A549 (cell line): Measurements from ENCODE around the gene ZNF865. TPM values are rescaled to one million over a fixed set of nuclear protein-coding genes. Genes with fewer than 3 reads are reported as not detected.

ENCODE experiments used
- ATAC-seq, 2 experiments: fragments of 200-7000 bp in 1 of 2; fragments of >200 bp in 1 of 2; cut with Nextera tagmentation in 1 of 2; cut with Tn5 transposase in 1 of 2; 3 replicates each; pipeline versions ENCODE4 v1.8.0 to v1.9.1; 2018 to 2020; ENCODE audit warnings: mild to moderate bottlenecking in 1 of 2, moderate library complexity in 1 of 2
- CTCF ChIA-PET: fragments of 300-600 bp; sonication (Branson Sonifier 250); formaldehyde crosslinking; extraction: SDS; loops from one replicate; lab custom pipeline; 2021; ENCODE audit warnings: antibody characterized with exemption, inconsistent platforms; lab: Yijun Ruan, JAX
- POLR2A ChIA-PET: fragments of 350-600 bp; formaldehyde crosslinking; extraction: SDS; loops from one replicate; lab custom pipeline; 2021; ENCODE audit warnings: antibody characterized with exemption, inconsistent platforms; lab: Yijun Ruan, JAX
- DNase-seq, 2 experiments: peaks; one replicate each; pipeline versions ENCODE4 v3.0.0 to v3.0.0-alpha.2; 2011 to 2016; ENCODE audit warnings: low read depth in 1 of 2, low spot score in 1 of 2
- FAIRE-seq: peaks from 2 replicates; lab custom pipeline; 2011; peaks lifted over from hg19 to GRCh38; lab: Jason Lieb, UNC
- H3K27ac ChIP-seq, 2 experiments: fragments of >200 bp; sonication (Bioruptor Twin); formaldehyde crosslinking; 3 replicates each; pipeline ENCODE4 v1.5.1; 2016 to 2017
- H3K4me1 ChIP-seq: fragments of >200 bp; sonication (Bioruptor Twin); formaldehyde crosslinking; 3 replicates; pipeline ENCODE4 v1.6.1; 2016
- H3K4me2 ChIP-seq: fragments of >200 bp; sonication (Bioruptor Twin); formaldehyde crosslinking; 3 replicates; pipeline ENCODE4 v1.6.1; 2016
- H3K4me3 ChIP-seq: fragments of >200 bp; sonication (Bioruptor Twin); formaldehyde crosslinking; 3 replicates; pipeline ENCODE4 v1.5.1; 2016
- H3K9me3 ChIP-seq: fragments of >200 bp; sonication (Bioruptor Twin); formaldehyde crosslinking; 3 replicates; pipeline ENCODE4 v1.6.1; 2016
- ATOH8 ChIP-seq: fragments of 250-450 bp; sonication (Bioruptor Pico); IDR thresholded peaks from 2 replicates; pipeline ENCODE4 v1.5.0; 2020; ENCODE audit warnings: low read depth, mild to moderate bottlenecking, moderate library complexity
- BCL3 ChIP-seq: fragments of >200 bp; sonication (Bioruptor Twin); formaldehyde crosslinking; IDR thresholded peaks from 3 replicates; pipeline ENCODE4 v1.6.1; 2016
- BHLHE40 ChIP-seq: IDR thresholded peaks from 2 replicates; pipeline ENCODE4 v1.6.1; 2012; ENCODE audit warnings: low read depth, low read length, inconsistent platforms
- CBX2 ChIP-seq: fragments of 200-600 bp; sonication (generic); IDR thresholded peaks from 2 replicates; pipeline ENCODE4 v1.6.1; 2016; ENCODE audit warnings: low read depth, mild to moderate bottlenecking, borderline replicate concordance
- EHF ChIP-seq: fragments of 250-450 bp; sonication (Bioruptor Pico); IDR thresholded peaks from 2 replicates; pipeline ENCODE4 v1.5.0; 2020; ENCODE audit warnings: mild to moderate bottlenecking
- EHMT2 ChIP-seq: fragments of 200-600 bp; sonication (generic); IDR thresholded peaks from 2 replicates; pipeline ENCODE4 v1.6.1; 2016; ENCODE audit warnings: antibody characterized with exemption, low read depth, mild to moderate bottlenecking, moderate library complexity
- FOSB ChIP-seq: fragments of 250-450 bp; sonication (Bioruptor Pico); IDR thresholded peaks from 2 replicates; pipeline ENCODE4 v1.5.0; 2020; ENCODE audit warnings: mild to moderate bottlenecking, moderate library complexity
- FOSL2 ChIP-seq, 2 experiments: fragments of 450-650 bp in 1 of 2; fragments of >200 bp in 1 of 2; sonication (Bioruptor Twin) in 1 of 2; formaldehyde crosslinking; IDR thresholded peaks; 2 replicates each; pipeline versions ENCODE4 v1.5.0 to v1.6.1; 2016 to 2020; ENCODE audit warnings: mild to moderate bottlenecking in 1 of 2, moderate library complexity in 1 of 2
- GATA3 ChIP-seq: IDR thresholded peaks from 2 replicates; pipeline ENCODE4 v1.6.1; 2012; ENCODE audit warnings: borderline replicate concordance
- HES2 ChIP-seq: fragments of >200 bp; sonication (Bioruptor Twin); formaldehyde crosslinking; IDR thresholded peaks from 2 replicates; pipeline ENCODE4 v1.6.1; 2016
- HEYL ChIP-seq: fragments of 250-450 bp; sonication (Bioruptor Pico); IDR thresholded peaks from 2 replicates; pipeline ENCODE4 v1.8.0; 2021; ENCODE audit warnings: mild to moderate bottlenecking, moderate library complexity
- HMGXB4 ChIP-seq: fragments of 250-450 bp; sonication (Bioruptor Pico); IDR thresholded peaks from 2 replicates; pipeline ENCODE4 v1.5.0; 2021; ENCODE audit warnings: mild to moderate bottlenecking, moderate library complexity, borderline replicate concordance
- HOXB13 ChIP-seq: fragments of 250-450 bp; sonication (Bioruptor Pico); IDR thresholded peaks from 2 replicates; pipeline ENCODE4 v1.5.0; 2020; ENCODE audit warnings: low read depth, mild to moderate bottlenecking, moderate library complexity
- HOXB5 ChIP-seq: fragments of 250-450 bp; sonication (Bioruptor Pico); IDR thresholded peaks from 2 replicates; pipeline ENCODE4 v1.5.0; 2020; ENCODE audit warnings: mild to moderate bottlenecking, moderate library complexity
- JUN ChIP-seq, 2 experiments: fragments of >200 bp; sonication (Bioruptor Twin); formaldehyde crosslinking; IDR thresholded peaks; 2 replicates in 1 of 2; 3 replicates in 1 of 2; pipeline ENCODE4 v1.6.1; 2016 to 2017
- MAZ ChIP-seq: fragments of 150-350 bp; IDR thresholded peaks from 2 replicates; pipeline ENCODE4 v1.6.1; 2014; ENCODE audit warnings: antibody characterized with exemption, low read depth, low read length, borderline replicate concordance
- NFE2L2 ChIP-seq: fragments of 150-350 bp; conservative IDR thresholded peaks from 2 replicates; pipeline ENCODE4 v1.6.1; 2014; ENCODE audit warnings: low read length
- NPAS2 ChIP-seq: fragments of 250-450 bp; sonication (Bioruptor Pico); IDR thresholded peaks from 2 replicates; pipeline ENCODE4 v1.8.0; 2022; ENCODE audit warnings: mild to moderate bottlenecking, moderate library complexity, borderline replicate concordance
- NR3C1 ChIP-seq: fragments of >200 bp; sonication (Bioruptor Twin); formaldehyde crosslinking; IDR thresholded peaks from 3 replicates; pipeline ENCODE4 v1.6.1; 2017
- POLR2A ChIP-seq: IDR thresholded peaks from 2 replicates; pipeline ENCODE4 v1.6.1; 2012; ENCODE audit warnings: mild to moderate bottlenecking, low read length
- SMC3 ChIP-seq: fragments of >200 bp; sonication (Bioruptor Twin); formaldehyde crosslinking; IDR thresholded peaks from 3 replicates; pipeline ENCODE4 v1.6.1; 2018; ENCODE audit warnings: inconsistent platforms
- TP53 ChIP-seq: fragments of 250-450 bp; sonication (Bioruptor Pico); IDR thresholded peaks from 2 replicates; pipeline ENCODE4 v1.5.0; 2021; ENCODE audit warnings: mild to moderate bottlenecking, moderate library complexity
- USF2 ChIP-seq: fragments of 450-650 bp; IDR thresholded peaks from 2 replicates; pipeline ENCODE4 v1.6.1; 2014; ENCODE audit warnings: antibody characterized with exemption
- ZNF302 ChIP-seq: fragments of 250-450 bp; sonication (Bioruptor Pico); IDR thresholded peaks from 2 replicates; pipeline ENCODE4 v1.9.0; 2021; ENCODE audit warnings: inconsistent platforms, mild to moderate bottlenecking, moderate library complexity
- ZSCAN20 ChIP-seq: fragments of 250-450 bp; sonication (Bioruptor Pico); IDR thresholded peaks from 2 replicates; pipeline ENCODE4 v1.8.0; 2022; ENCODE audit warnings: mild to moderate bottlenecking, moderate library complexity
- WGBS: methylation state at CpG from one replicate; pipeline ENCODE4 v1.1.6; 2017; ENCODE audit errors: missing lambda C conversion rate; 5-methylcytosine and 5-hydroxymethylcytosine counted together
- polyA plus RNA-seq, 4 experiments: library from polyadenylated mRNA; depleted of rRNA in 3 of 4; stranded (reverse); fragments of >200 nt; fragmentation: RNase III in 1 of 4; extraction: RNeasy Plus Mini Kit Qiagen cat#74134 plus additional on column Dnase treatment in 1 of 4; gene quantifications; 2 replicates in 3 of 4; 3 replicates in 1 of 4; pipeline ENCODE4 v1.2.3, GENCODE V29; 2011 to 2017

Gene ZNF865
- polyA plus RNA-seq, 2 of the 4 experiments (the other 2 are of a cell fraction), result 2.1 to 7.9 TPM

GRCh38 chr19:55594996-55595545 lies 10.4 kb upstream of the ZNF865 start:
- no peak for FAIRE-seq
- H3K4me1 ChIP-seq, result peaks cover 6% of the 10 kb centered on the region; the same call in 2 of the 3 replicates
- TF ChIP-seq NFE2L2 (no peak), MAZ (no peak), NPAS2 (CRISPR knock-in tag) (no peak), CBX2 (no peak), ATOH8 (no peak), BCL3 (no peak), ZNF302 (CRISPR knock-in tag) (no peak), ZSCAN20 (CRISPR knock-in tag) (no peak), EHMT2 (no peak), JUN (IDR thresholded peaks at IDR 0.05) (no peak), HMGXB4 (CRISPR knock-in tag) (no peak), POLR2A (no peak), GATA3 (no peak), FOSB (CRISPR knock-in tag) (no peak), TP53 (CRISPR knock-in tag) (no peak), USF2 (no peak), SMC3 (no peak), HES2 (no peak)
- TF ChIP-seq, all 56 proteins: peak for 0
- ATAC-seq, result no peak
- no peak overlapping the region for H3K27ac ChIP-seq
- no peak overlapping the region for H3K4me3 ChIP-seq
- DNase-seq, result peak in 1 of 2 experiments; percentile 41
- ChIA-PET POLR2A (interaction anchor here (0.5 kb wide), 1 partner anchor 454 kb away, joined by 4 read pairs; no protein-coding TSS in a partner anchor), CTCF (interaction anchor here (0.6 to 1.8 kb wide), 8 partner anchors 9 to 304 kb away, joined by 3 to 8 read pairs (median 4); partner anchors contain the start of gene ZNF865)
- WGBS, result 84% methylated on average over 4 of the region's 4 CpGs
- H3K4me2 ChIP-seq, result no peak overlapping the region
- H3K9me3 ChIP-seq, result no peaks in the 10 kb centered on the region

GRCh38 chr19:55596304-55596703 lies 9.1 kb upstream of the ZNF865 start:
- FAIRE-seq (no peak), DNase-seq (no peak), ATAC-seq (no peak)
- Histone ChIP-seq H3K27ac (no peak overlapping the region), H3K4me1 (peaks cover 11% of the 10 kb centered on the region), H3K9me3 (no peaks in the 10 kb centered on the region), H3K4me3 (no peak overlapping the region), H3K4me2 (no peak overlapping the region)
- WGBS, result 88% methylated on average over 3 of the region's 3 CpGs
- TF ChIP-seq POLR2A (no peak), HOXB13 (CRISPR knock-in tag) (no peak), HEYL (CRISPR knock-in tag) (no peak), NPAS2 (CRISPR knock-in tag) (no peak), NR3C1 (no peak), HES2 (no peak), EHF (CRISPR knock-in tag) (no peak), BHLHE40 (no peak), BCL3 (no peak), HOXB5 (no peak), SMC3 (no peak), FOSL2 (IDR thresholded peaks at IDR 0.05) (no peak), FOSL2 (CRISPR knock-in tag; IDR thresholded peaks at IDR 0.05) (no peak), HMGXB4 (CRISPR knock-in tag) (no peak)
- CTCF ChIA-PET, result interaction anchor here (1.1 to 1.8 kb wide), 3 partner anchors 10 to 92 kb away, joined by 4 to 8 read pairs (median 5); no protein-coding TSS in a partner anchor
- POLR2A ChIA-PET, result no interaction called here
